Uterus (tissue), 2 donors: Measurements from ENCODE around the gene SEC63.

ENCODE experiments used
- POLR2A ChIP-seq, 2 donors: fragments of 450-650 bp; IDR thresholded peaks; one replicate each; pipeline ENCODE4 v1.6.1; 2016; ENCODE audit warnings: antibody characterized with exemption in 2 of 2, mild to moderate bottlenecking in 1 of 2, moderate library complexity in 1 of 2
- TF ChIP-seq, protein P1 (sequence below), 4 experiments: fragments of 200-600 bp in 2 of 4; fragments of 450-650 bp in 2 of 4; sonication (generic) in 2 of 4; IDR thresholded peaks; one replicate each; pipeline ENCODE4 v1.5.1; 2016 to 2019; ENCODE audit warnings: antibody characterized with exemption in 4 of 4, mild to moderate bottlenecking in 2 of 4, moderate library complexity in 1 of 4

DNA sequence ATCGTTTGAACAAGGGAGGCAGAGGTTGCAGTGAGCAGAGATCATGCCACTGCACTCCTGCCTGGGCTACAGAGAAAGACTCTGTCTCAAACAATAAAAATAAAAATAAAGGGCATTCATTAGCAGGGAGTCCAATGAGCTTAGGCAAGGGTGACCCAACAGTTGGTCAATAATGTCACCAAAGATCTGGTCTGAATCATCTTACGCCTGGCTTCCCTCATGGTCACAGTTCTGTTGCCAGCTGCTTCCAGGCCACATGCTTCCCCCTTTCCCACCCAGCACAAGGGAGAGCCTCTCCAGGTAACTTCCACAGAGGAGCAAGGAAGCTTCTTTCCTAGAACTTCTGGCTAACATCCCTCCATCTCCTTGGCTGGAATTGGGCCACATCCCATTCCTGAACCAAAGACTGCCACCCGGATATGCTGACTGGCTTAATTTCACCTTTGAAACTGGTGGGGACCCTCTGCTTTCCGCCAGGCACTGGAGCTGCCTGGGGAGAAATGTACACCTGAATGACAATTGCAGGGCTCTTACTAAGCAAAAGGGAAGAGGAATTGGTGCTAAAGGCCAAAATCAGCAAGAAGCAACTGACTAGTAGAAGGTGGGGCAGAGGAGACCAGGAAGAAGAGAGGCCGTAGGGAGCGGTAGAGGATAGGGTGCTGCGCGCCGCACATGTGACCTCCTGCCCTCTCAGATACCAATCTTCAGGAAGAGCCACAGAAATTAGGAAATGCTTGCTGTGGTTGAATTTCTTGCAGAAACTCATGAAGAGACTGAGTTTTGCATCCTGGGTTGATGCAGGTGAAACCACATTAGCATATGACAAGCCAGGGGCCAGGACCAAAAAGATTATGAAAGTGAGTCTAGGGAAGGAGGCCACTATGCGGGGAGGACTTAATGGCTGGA, 125.6 kb downstream of the SEC63 start:
- TF ChIP-seq POLR2A (IDR thresholded peaks at IDR 0.05), result no peak
- TF ChIP-seq, protein P1, sequence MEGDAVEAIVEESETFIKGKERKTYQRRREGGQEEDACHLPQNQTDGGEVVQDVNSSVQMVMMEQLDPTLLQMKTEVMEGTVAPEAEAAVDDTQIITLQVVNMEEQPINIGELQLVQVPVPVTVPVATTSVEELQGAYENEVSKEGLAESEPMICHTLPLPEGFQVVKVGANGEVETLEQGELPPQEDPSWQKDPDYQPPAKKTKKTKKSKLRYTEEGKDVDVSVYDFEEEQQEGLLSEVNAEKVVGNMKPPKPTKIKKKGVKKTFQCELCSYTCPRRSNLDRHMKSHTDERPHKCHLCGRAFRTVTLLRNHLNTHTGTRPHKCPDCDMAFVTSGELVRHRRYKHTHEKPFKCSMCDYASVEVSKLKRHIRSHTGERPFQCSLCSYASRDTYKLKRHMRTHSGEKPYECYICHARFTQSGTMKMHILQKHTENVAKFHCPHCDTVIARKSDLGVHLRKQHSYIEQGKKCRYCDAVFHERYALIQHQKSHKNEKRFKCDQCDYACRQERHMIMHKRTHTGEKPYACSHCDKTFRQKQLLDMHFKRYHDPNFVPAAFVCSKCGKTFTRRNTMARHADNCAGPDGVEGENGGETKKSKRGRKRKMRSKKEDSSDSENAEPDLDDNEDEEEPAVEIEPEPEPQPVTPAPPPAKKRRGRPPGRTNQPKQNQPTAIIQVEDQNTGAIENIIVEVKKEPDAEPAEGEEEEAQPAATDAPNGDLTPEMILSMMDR (IDR thresholded peaks at IDR 0.05), result no peak
